ENCODE results near the gene TPRG1. TPM values are rescaled to one million over a fixed set of nuclear protein-coding genes. Genes with fewer than 3 reads are reported as not detected.

TPRG1 gene
- total RNA-seq, 1 donor: 1.3 TPM

GRCh38 chr3:189272500-189273119 is 100.8 kb downstream of the TPRG1 start:
- DNase-seq (ENCODE audit: low read depth): peak; percentile 20
- peak; percentile 61 for TF ChIP-seq CTCF (IDR thresholded peaks at IDR 0.05; ENCODE audit: insufficient read depth, low read depth, low read length)
- no peak overlapping the region for H3K4me3 ChIP-seq (ENCODE audit: low read depth, low read length)

- no peak overlapping the region for H3K4me3 ChIP-seq (ENCODE audit: low read depth, low read length)
- no peak for DNase-seq (ENCODE audit: low read depth)
- TF ChIP-seq CTCF (IDR thresholded peaks at IDR 0.05; ENCODE audit: insufficient read depth, low read depth, low read length): no peak
These were observed 102.0 kb downstream of the TPRG1 start for GRCh38 chr3:189273736-189274135.

GRCh38 chr3:189275182-189275581 is 103.4 kb downstream of the TPRG1 start:
- H3K4me3 ChIP-seq (ENCODE audit: low read depth, low read length): no peak overlapping the region
- no peak for TF ChIP-seq CTCF (IDR thresholded peaks at IDR 0.05; ENCODE audit: insufficient read depth, low read depth, low read length)
- DNase-seq (ENCODE audit: low read depth): no peak

GRCh38 chr3:189275852-189276251 is 104.1 kb downstream of the TPRG1 start:
- TF ChIP-seq CTCF (IDR thresholded peaks at IDR 0.05; ENCODE audit: insufficient read depth, low read depth, low read length): no peak
- H3K4me3 ChIP-seq (ENCODE audit: low read depth, low read length): no peak overlapping the region
- no peak for DNase-seq (ENCODE audit: low read depth)

GRCh38 chr3:189276444-189277219 is 104.9 kb downstream of the TPRG1 start:
- H3K4me3 ChIP-seq (ENCODE audit: low read depth, low read length): no peak overlapping the region
- no peak for TF ChIP-seq CTCF (IDR thresholded peaks at IDR 0.05; ENCODE audit: insufficient read depth, low read depth, low read length)

GRCh38 chr3:189277711-189278110 is 105.9 kb downstream of the TPRG1 start:
- H3K4me3 ChIP-seq (ENCODE audit: low read depth, low read length): no peak overlapping the region
- no peak for DNase-seq (ENCODE audit: low read depth)
- TF ChIP-seq CTCF (IDR thresholded peaks at IDR 0.05; ENCODE audit: insufficient read depth, low read depth, low read length): no peak

More at GRCh38 chr3:189276444-189277219, 104.9 kb downstream of the TPRG1 start:
- DNase-seq (ENCODE audit: low read depth): peak; percentile 86

All from fibroblast of villous mesenchyme (primary cell).